A549 (cell line): ENCODE data around the gene DOCK9.

Experiments used
- CHD2 ChIP-seq: fragments of 150-350 bp; IDR thresholded peaks from 2 replicates; pipeline ENCODE4 v1.6.1; 2014; ENCODE audit warnings: low read length; ENCODE audit not compliant: partially characterized antibody
- JUNB ChIP-seq: fragments of >200 bp; sonication (Bioruptor Twin); formaldehyde crosslinking; IDR thresholded peaks from 2 replicates; pipeline ENCODE4 v1.6.1; 2016
- MAFK ChIP-seq: fragments of 450-650 bp; IDR thresholded peaks from 2 replicates; pipeline ENCODE4 v1.6.1; 2014; ENCODE audit not compliant: partially characterized antibody
- NFE2L2 ChIP-seq: fragments of 150-350 bp; conservative IDR thresholded peaks from 2 replicates; pipeline ENCODE4 v1.6.1; 2014; ENCODE audit warnings: low read length
- RAD21 ChIP-seq, 2 experiments: fragments of >200 bp in 1 of 2; sonication (Bioruptor Twin) in 1 of 2; formaldehyde crosslinking in 1 of 2; IDR thresholded peaks in 1 of 2; conservative IDR thresholded peaks in 1 of 2; 2 replicates in 1 of 2; 3 replicates in 1 of 2; pipeline ENCODE4 v1.6.1; 2012 to 2018; ENCODE audit warnings: inconsistent platforms in 1 of 2
- TF ChIP-seq, protein P1 (sequence below): fragments of >200 bp; sonication (Bioruptor Twin); formaldehyde crosslinking; IDR thresholded peaks from 3 replicates; pipeline ENCODE4 v1.5.1; 2016
- TF ChIP-seq, protein P2 (sequence below): fragments of 200-600 bp; sonication (generic); IDR thresholded peaks from 2 replicates; pipeline ENCODE4 v1.6.1; 2016; ENCODE audit warnings: antibody characterized with exemption, mild to moderate bottlenecking, moderate library complexity

DNA sequence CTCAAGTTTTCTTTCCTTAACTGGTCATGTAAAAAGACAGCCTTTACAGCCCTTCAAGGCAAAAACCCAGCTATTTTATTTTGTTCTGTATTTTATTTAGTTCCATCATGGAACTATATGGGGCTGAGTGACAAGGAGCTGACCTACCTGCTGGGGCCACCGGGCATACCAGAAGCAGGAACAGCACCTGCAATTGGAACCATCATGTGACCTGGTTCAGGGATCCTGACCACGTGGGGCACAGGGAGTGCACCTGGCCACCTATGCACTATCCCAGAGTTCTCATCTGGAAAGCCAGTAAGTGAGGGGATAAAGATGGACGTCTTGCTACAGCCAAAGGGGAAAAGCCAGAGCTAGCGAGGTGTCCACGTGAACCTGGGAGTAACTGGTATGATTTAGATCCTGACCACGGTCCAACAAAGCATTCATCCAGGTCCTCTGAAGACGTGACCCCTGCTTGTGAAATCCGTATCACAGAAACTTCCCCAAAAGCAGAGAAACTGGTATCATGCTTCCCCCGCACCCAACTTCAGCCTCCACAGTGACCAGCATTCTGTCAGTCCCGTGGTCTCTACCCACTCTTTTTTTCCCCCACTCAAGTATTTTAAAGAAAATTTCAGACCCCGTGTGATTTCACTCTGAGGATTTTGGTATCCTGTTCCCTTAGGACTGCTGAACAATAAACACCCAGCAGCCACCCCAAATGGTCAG, 184.9 kb downstream of the DOCK9 start:
- no peak for TF ChIP-seq NFE2L2
- TF ChIP-seq RAD21 (conservative IDR thresholded peaks at IDR 0.05 in 1 of 2, IDR thresholded peaks at IDR 0.05 in 1 of 2) = no peak
- TF ChIP-seq, protein P1, sequence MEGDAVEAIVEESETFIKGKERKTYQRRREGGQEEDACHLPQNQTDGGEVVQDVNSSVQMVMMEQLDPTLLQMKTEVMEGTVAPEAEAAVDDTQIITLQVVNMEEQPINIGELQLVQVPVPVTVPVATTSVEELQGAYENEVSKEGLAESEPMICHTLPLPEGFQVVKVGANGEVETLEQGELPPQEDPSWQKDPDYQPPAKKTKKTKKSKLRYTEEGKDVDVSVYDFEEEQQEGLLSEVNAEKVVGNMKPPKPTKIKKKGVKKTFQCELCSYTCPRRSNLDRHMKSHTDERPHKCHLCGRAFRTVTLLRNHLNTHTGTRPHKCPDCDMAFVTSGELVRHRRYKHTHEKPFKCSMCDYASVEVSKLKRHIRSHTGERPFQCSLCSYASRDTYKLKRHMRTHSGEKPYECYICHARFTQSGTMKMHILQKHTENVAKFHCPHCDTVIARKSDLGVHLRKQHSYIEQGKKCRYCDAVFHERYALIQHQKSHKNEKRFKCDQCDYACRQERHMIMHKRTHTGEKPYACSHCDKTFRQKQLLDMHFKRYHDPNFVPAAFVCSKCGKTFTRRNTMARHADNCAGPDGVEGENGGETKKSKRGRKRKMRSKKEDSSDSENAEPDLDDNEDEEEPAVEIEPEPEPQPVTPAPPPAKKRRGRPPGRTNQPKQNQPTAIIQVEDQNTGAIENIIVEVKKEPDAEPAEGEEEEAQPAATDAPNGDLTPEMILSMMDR = no peak
- no peak for TF ChIP-seq JUNB
- no peak for TF ChIP-seq CHD2
- no peak for TF ChIP-seq MAFK
- TF ChIP-seq, protein P2, sequence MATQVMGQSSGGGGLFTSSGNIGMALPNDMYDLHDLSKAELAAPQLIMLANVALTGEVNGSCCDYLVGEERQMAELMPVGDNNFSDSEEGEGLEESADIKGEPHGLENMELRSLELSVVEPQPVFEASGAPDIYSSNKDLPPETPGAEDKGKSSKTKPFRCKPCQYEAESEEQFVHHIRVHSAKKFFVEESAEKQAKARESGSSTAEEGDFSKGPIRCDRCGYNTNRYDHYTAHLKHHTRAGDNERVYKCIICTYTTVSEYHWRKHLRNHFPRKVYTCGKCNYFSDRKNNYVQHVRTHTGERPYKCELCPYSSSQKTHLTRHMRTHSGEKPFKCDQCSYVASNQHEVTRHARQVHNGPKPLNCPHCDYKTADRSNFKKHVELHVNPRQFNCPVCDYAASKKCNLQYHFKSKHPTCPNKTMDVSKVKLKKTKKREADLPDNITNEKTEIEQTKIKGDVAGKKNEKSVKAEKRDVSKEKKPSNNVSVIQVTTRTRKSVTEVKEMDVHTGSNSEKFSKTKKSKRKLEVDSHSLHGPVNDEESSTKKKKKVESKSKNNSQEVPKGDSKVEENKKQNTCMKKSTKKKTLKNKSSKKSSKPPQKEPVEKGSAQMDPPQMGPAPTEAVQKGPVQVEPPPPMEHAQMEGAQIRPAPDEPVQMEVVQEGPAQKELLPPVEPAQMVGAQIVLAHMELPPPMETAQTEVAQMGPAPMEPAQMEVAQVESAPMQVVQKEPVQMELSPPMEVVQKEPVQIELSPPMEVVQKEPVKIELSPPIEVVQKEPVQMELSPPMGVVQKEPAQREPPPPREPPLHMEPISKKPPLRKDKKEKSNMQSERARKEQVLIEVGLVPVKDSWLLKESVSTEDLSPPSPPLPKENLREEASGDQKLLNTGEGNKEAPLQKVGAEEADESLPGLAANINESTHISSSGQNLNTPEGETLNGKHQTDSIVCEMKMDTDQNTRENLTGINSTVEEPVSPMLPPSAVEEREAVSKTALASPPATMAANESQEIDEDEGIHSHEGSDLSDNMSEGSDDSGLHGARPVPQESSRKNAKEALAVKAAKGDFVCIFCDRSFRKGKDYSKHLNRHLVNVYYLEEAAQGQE = no peak
